ENCODE measurements around the gene IL16. TPM values are rescaled to one million over a fixed set of nuclear protein-coding genes. Genes with fewer than 3 reads are reported as not detected.

IL16 gene
- total and polyA plus RNA-seq, 2 donors from 2014 or later, result 1.4 to 19.9 TPM

GRCh38 chr15:81263477-81263876, 66.8 kb downstream of the IL16 start:
- intact Hi-C loops (cut with DNase I), result loop anchor here (10.0 kb wide), 2 partner anchors 109 to 159 kb away; no protein-coding TSS in a partner anchor
- TF ChIP-seq CTCF (IDR thresholded peaks at IDR 0.05; ENCODE audit: borderline replicate concordance, extremely low read depth, insufficient read depth), result no peak
- H3K9me3 ChIP-seq (ENCODE audit: control insufficient read depth in 2 of 3, insufficient read depth in 1 of 3, low read length in 3 of 3), result no peaks in the 10 kb centered on the region
- H3K9ac ChIP-seq (ENCODE audit: low read length in 3 of 3), result no peak overlapping the region
- peaks cover 0 to 9% (median 5%) of the 10 kb centered on the region in 3 donors for H3K4me1 ChIP-seq (ENCODE audit: control insufficient read depth in 2 of 3, insufficient read depth in 2 of 3, low read depth in 1 of 3, low read length in 3 of 3)
- FAIRE-seq, result no peak
- H3K27me3 ChIP-seq (ENCODE audit: control insufficient read depth, insufficient read depth, low read length), result no peaks in the 10 kb centered on the region
- no peak overlapping the region for H3K4me3 ChIP-seq (ENCODE audit: low read length in 3 of 3)
- H3K27ac ChIP-seq (ENCODE audit: low read depth in 2 of 2, low read length in 2 of 2), result no peak overlapping the region
- no peaks in the 10 kb centered on the region for H3K36me3 ChIP-seq (ENCODE audit: control insufficient read depth in 2 of 3, insufficient read depth in 3 of 3, low read length in 3 of 3)
- DNase-seq, result no peak

GRCh38 chr15:81264072-81264857, 67.6 kb downstream of the IL16 start:
- Histone ChIP-seq H3K9ac (ENCODE audit: low read length in 3 of 3) (no peak overlapping the region), H3K4me1 (ENCODE audit: control insufficient read depth in 2 of 3, insufficient read depth in 2 of 3, low read depth in 1 of 3, low read length in 3 of 3) (peaks cover 0 to 9% (median 5%) of the 10 kb centered on the region in 3 donors), H3K9me3 (ENCODE audit: control insufficient read depth in 2 of 3, insufficient read depth in 1 of 3, low read length in 3 of 3) (no peaks in the 10 kb centered on the region), H3K4me3 (ENCODE audit: low read length in 3 of 3) (no peak overlapping the region), H3K36me3 (ENCODE audit: control insufficient read depth in 2 of 3, insufficient read depth in 3 of 3, low read length in 3 of 3) (no peaks in the 10 kb centered on the region), H3K27me3 (ENCODE audit: control insufficient read depth, insufficient read depth, low read length) (no peaks in the 10 kb centered on the region), H3K27ac (ENCODE audit: low read depth in 2 of 2, low read length in 2 of 2) (no peak overlapping the region)
- intact Hi-C loops (cut with DNase I), result loop anchor here (10.0 kb wide), 2 partner anchors 109 to 159 kb away; no protein-coding TSS in a partner anchor
- FAIRE-seq, result no peak
- DNase-seq, result no peak
- no peak for TF ChIP-seq CTCF (IDR thresholded peaks at IDR 0.05; ENCODE audit: borderline replicate concordance, extremely low read depth, insufficient read depth)

GRCh38 chr15:81265256-81265943, 68.7 kb downstream of the IL16 start:
- FAIRE-seq (no peak), DNase-seq (no peak)
- Histone ChIP-seq H3K27me3 (ENCODE audit: control insufficient read depth, insufficient read depth, low read length) (no peaks in the 10 kb centered on the region), H3K9me3 (ENCODE audit: control insufficient read depth in 2 of 3, insufficient read depth in 1 of 3, low read length in 3 of 3) (no peaks in the 10 kb centered on the region), H3K9ac (ENCODE audit: low read length in 3 of 3) (peak overlapping the region in 1 of 3 donors; percentile 10), H3K4me1 (ENCODE audit: control insufficient read depth in 2 of 3, insufficient read depth in 2 of 3, low read depth in 1 of 3, low read length in 3 of 3) (peaks cover 0 to 9% (median 5%) of the 10 kb centered on the region in 3 donors), H3K36me3 (ENCODE audit: control insufficient read depth in 2 of 3, insufficient read depth in 3 of 3, low read length in 3 of 3) (no peaks in the 10 kb centered on the region), H3K4me3 (ENCODE audit: low read length in 3 of 3) (peak overlapping the region in 2 of 3 donors; percentile 34 to 40), H3K27ac (ENCODE audit: low read depth in 2 of 2, low read length in 2 of 2) (no peak overlapping the region)
- TF ChIP-seq CTCF (IDR thresholded peaks at IDR 0.05; ENCODE audit: borderline replicate concordance, extremely low read depth, insufficient read depth), result no peak
- intact Hi-C loops (cut with DNase I), result loop anchor here (10.0 kb wide), 2 partner anchors 111 to 161 kb away; no protein-coding TSS in a partner anchor
